Fibroblast of skin of scalp (primary cell): Measurements from ENCODE around the gene SELENOI.

Experiments used
- DNase-seq: peaks from one replicate; pipeline ENCODE4 v3.0.0-alpha.2; 2013

Gene SELENOI

GRCh38 chr2:26412091-26412673 lies 66.2 kb downstream of the SELENOI start:
- no peak for DNase-seq

DNA sequence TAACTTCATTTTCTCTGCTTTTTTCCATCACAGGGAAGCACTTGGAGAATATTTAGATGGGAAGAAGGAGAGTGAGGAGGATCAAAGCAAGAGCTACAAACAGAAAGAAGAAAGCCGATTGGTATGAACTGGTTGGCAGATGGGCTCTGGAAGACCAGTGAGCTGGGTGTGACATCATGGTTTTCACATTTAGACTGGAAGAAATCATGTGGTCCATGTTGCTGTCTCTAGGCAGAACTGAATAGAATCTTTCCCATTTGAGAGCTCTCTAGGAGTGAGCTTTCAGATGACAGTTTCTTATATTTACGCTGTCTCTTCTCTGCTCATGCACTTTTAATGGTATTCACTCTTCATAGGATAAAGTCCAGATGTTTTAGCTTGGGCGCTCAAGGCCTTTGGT lies 68.4 kb downstream of the SELENOI start:
- DNase-seq: no peak

- DNase-seq: no peak
Measured at GRCh38 chr2:26421961-26422360, 76.0 kb downstream of the SELENOI start.

DNA sequence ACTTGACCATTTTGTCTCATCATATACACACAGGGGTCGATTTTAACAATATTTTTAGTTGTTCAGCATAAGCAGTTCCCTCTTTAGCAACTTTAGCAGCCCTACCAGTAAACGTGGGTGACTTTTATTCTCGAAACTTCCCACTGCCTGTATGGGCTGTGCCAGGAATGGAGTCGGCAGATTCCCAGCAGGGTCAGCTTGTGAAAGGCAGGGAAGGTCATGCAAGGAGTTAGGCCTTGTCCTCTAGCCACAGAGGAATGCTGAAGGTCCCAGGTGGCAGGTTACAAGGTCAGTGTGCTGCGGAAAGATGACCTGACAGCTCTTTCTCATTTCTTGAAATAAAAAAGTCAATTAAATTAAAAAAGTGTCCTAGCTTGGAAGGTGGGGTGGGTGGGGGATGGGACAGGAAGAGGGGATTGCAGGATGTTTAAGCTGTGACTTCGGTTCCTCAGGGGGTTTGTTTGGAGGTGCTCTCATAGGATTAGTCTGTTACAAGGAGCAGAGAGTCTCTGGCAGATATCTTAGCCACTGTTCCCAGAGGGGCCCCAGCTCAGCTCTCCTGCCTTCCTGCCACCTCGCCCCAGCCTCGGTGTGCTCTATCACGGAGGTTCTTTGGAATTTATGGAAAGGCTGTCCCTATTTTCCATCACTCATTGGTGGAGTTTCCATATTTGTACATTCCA lies 77.1 kb downstream of the SELENOI start:
- no peak for DNase-seq

DNA sequence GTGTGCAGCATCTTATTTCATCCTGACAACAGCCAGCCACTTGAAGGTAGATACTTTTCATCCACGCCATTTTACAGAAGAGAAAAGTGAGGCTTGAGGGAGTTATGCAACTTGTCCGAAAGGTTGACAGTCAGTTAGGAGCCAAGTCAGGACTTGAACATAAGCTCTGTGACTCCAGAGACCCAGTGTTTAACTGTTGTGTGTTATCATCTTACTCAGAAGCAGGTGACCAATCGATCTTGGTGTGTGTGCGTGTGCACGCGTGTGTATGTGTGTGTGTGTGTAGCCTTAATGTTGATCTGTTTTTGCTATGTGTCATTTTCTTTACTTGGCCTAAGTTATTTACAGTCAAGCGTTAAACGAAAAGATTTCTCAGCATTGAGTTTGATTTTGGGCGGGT lies 77.8 kb downstream of the SELENOI start:
- DNase-seq: no peak

DNA sequence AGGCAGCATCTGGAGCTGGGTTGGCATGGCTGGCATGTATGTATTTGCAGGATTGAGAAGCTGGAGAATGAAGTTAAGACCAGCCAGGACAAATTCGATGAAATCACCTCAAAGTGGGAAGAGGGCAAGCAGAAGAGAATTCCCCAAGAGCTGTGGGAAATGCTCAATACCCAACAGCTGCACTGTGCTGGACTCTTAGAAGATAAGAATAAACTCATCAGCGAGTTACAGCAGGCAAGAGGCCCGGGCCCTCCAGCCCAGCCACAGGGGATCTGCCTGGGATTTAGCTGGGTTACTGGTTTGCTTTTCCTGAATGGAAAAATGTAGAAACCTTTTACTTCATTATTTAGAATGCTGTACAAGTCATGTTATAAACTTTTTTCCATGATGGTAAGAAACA lies 78.3 kb downstream of the SELENOI start:
- DNase-seq: no peak

GRCh38 chr2:26428846-26429245 lies 82.9 kb downstream of the SELENOI start:
- DNase-seq: no peak

GRCh38 chr2:26429779-26430578 lies 84.0 kb downstream of the SELENOI start:
- DNase-seq: peak; percentile 3

DNA sequence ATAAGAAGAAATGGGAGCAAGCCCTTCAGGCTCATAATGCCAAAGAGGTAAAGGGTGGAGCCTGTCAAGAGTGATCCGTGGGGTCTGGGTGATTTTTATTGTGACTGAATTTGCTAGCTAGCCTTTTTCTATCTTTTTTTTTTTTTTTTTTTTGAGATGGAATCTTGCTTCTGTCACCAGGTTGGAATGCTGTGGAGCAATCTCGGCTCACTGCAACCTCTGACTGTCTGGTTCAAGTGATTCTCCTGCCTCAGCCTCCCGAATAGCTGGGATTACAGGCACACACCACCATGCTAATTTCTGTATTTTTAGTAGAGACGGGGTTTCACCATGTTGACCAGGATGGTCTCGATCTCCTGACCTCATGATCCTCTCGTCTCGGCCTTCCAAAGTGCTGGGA lies 84.9 kb downstream of the SELENOI start:
- peak; percentile 14 for DNase-seq

DNA sequence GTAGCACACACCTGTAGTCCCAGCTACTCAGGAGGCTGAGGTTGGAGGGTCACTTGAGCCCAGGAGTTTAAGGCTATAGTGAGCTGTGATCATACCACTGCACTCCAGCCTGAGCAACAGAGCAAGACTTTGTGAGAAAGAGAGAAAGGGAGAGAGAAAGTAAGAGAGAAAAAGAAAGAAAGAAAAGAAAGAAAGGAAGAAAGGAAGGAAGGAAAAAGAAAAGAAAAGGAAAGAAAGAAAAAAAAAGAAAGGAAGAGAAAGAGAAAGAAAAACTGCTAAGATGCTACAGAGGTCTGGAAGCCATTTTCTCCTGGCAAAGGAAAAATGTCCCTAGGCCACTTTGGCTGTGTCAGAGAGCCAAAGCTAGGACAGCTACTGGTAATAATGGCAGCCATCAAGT lies 86.4 kb downstream of the SELENOI start:
- DNase-seq: no peak

GRCh38 chr2:26432859-26433258 lies 86.9 kb downstream of the SELENOI start:
- no peak for DNase-seq

- no peak for DNase-seq
Measured at GRCh38 chr2:26435106-26435505, 89.2 kb downstream of the SELENOI start.

GRCh38 chr2:26438526-26438925 lies 92.6 kb downstream of the SELENOI start:
- DNase-seq: peak; percentile 47

GRCh38 chr2:26438926-26439325 lies 93.0 kb downstream of the SELENOI start:
- peak; percentile 16 for DNase-seq

GRCh38 chr2:26442301-26442700 lies 96.4 kb downstream of the SELENOI start:
- no peak for DNase-seq

- DNase-seq: no peak
Measured at GRCh38 chr2:26442707-26443106, 96.8 kb downstream of the SELENOI start.

DNA sequence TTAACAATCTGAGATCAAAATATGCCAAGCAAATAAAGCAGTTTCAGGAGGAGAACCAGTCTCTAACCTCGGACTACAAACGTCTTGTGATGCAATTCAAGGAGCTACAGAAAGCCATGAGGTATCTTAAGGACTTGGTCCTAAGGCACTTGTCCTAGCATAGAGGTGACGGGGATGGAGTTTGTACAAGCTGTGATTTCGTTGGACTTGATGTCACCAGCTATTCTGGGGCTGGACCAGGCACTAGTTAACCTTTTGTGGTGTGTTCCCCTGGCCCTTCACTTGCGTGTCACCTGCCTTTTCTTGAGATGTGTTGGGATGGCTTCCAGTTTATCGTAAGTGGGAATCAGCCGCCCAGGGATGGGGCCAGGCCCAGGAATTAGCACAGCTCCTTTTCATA lies 98.3 kb downstream of the SELENOI start:
- DNase-seq: no peak
